HG03039 (cell line): ENCODE data around the gene SLC39A9.

ENCODE experiments used
- ATAC-seq: cut with Tn5 transposase; IDR thresholded peaks from one replicate; pipeline ENCODE4 v1.9.1; 2021; ENCODE audit warnings: mild to moderate bottlenecking, moderate library complexity; ENCODE audit not compliant: unreplicated experiment

The SLC39A9 gene

GRCh38 chr14:69398053-69398817 is at the start of gene SLC39A9, which contains the start of gene ERH:
Gene SLC39A9, plus strand, starts transcription at chr14:69398692. Its CDS starts 678 bp downstream, at chr14:69399370.
Gene ERH, minus strand, starts transcription at chr14:69398299. Its CDS starts 66 bp downstream, at chr14:69398233.
- peak; percentile 79 for ATAC-seq

- no peak for ATAC-seq
Measured at GRCh38 chr14:69349091-69349777, 49.3 kb upstream of the SLC39A9 start.

GRCh38 chr14:69350892-69351291 is 47.6 kb upstream of the SLC39A9 start:
- no peak for ATAC-seq

- no peak for ATAC-seq
Measured at GRCh38 chr14:69351385-69351784, 47.1 kb upstream of the SLC39A9 start.

- ATAC-seq: no peak
Measured at GRCh38 chr14:69351911-69352310, 46.6 kb upstream of the SLC39A9 start.

- ATAC-seq: no peak
Measured at GRCh38 chr14:69353168-69353567, 45.3 kb upstream of the SLC39A9 start.

- peak; percentile 73 for ATAC-seq
Measured at GRCh38 chr14:69354383-69355153, 43.9 kb upstream of the SLC39A9 start.

- ATAC-seq: no peak
Measured at GRCh38 chr14:69355154-69355597, 43.3 kb upstream of the SLC39A9 start.

- ATAC-seq: no peak
Measured at GRCh38 chr14:69355607-69356281, 42.7 kb upstream of the SLC39A9 start.

- ATAC-seq: no peak
Measured at GRCh38 chr14:69356903-69357543, 41.5 kb upstream of the SLC39A9 start.

- no peak for ATAC-seq
Measured at GRCh38 chr14:69357544-69358200, 40.8 kb upstream of the SLC39A9 start.

GRCh38 chr14:69358233-69358963 is 40.1 kb upstream of the SLC39A9 start:
- no peak for ATAC-seq

GRCh38 chr14:69358966-69359365 is 39.5 kb upstream of the SLC39A9 start:
- no peak for ATAC-seq

- ATAC-seq: no peak
Measured at GRCh38 chr14:69360438-69361108, 37.9 kb upstream of the SLC39A9 start.

GRCh38 chr14:69363055-69363454 is 35.4 kb upstream of the SLC39A9 start:
- ATAC-seq: no peak

- ATAC-seq: no peak
Measured at GRCh38 chr14:69363964-69364363, 34.5 kb upstream of the SLC39A9 start.

- ATAC-seq: no peak
Measured at GRCh38 chr14:69364378-69364777, 34.1 kb upstream of the SLC39A9 start.

GRCh38 chr14:69366069-69366468 is 32.4 kb upstream of the SLC39A9 start:
- ATAC-seq: no peak

GRCh38 chr14:69366761-69367160 is 31.7 kb upstream of the SLC39A9 start:
- ATAC-seq: no peak
